ENCODE measurements around the gene MYZAP.

The MYZAP gene

GRCh38 chr15:57727031-57727430 lies 135.3 kb downstream of the MYZAP start:
- H3K36me3 ChIP-seq (ENCODE audit: control insufficient read depth in 2 of 2, insufficient read depth in 2 of 2, low read length in 2 of 2), result no peaks in the 10 kb centered on the region
- no peaks in the 10 kb centered on the region for H3K27me3 ChIP-seq (ENCODE audit: control insufficient read depth in 2 of 2, insufficient read depth in 2 of 2, low read length in 2 of 2)
- no peaks in the 10 kb centered on the region for H3K4me1 ChIP-seq (ENCODE audit: control insufficient read depth in 2 of 2, insufficient read depth in 2 of 2, low read length in 2 of 2)
- no peak overlapping the region for H3K4me3 ChIP-seq (ENCODE audit: low read length in 2 of 2)
- H3K9ac ChIP-seq (ENCODE audit: low read depth in 1 of 2, low read length in 2 of 2), result no peak overlapping the region
- no peak overlapping the region for H3K27ac ChIP-seq (ENCODE audit: low read depth in 2 of 2, low read length in 2 of 2)
- H3K9me3 ChIP-seq (ENCODE audit: control insufficient read depth in 2 of 2, low read length in 2 of 2), result no peaks in the 10 kb centered on the region

GRCh38 chr15:57728436-57728835 lies 136.7 kb downstream of the MYZAP start:
- no peak overlapping the region for H3K9ac ChIP-seq (ENCODE audit: low read depth in 1 of 2, low read length in 2 of 2)
- H3K27ac ChIP-seq (ENCODE audit: low read depth in 2 of 2, low read length in 2 of 2), result no peak overlapping the region
- H3K9me3 ChIP-seq (ENCODE audit: control insufficient read depth in 2 of 2, low read length in 2 of 2), result no peaks in the 10 kb centered on the region
- no peaks in the 10 kb centered on the region for H3K4me1 ChIP-seq (ENCODE audit: control insufficient read depth in 2 of 2, insufficient read depth in 2 of 2, low read length in 2 of 2)
- H3K27me3 ChIP-seq (ENCODE audit: control insufficient read depth in 2 of 2, insufficient read depth in 2 of 2, low read length in 2 of 2), result no peaks in the 10 kb centered on the region
- no peak overlapping the region for H3K4me3 ChIP-seq (ENCODE audit: low read length in 2 of 2)
- H3K36me3 ChIP-seq (ENCODE audit: control insufficient read depth in 2 of 2, insufficient read depth in 2 of 2, low read length in 2 of 2), result no peaks in the 10 kb centered on the region

GRCh38 chr15:57730876-57731275 lies 139.2 kb downstream of the MYZAP start:
- Histone ChIP-seq H3K27me3 (ENCODE audit: control insufficient read depth in 2 of 2, insufficient read depth in 2 of 2, low read length in 2 of 2) (no peaks in the 10 kb centered on the region), H3K36me3 (ENCODE audit: control insufficient read depth in 2 of 2, insufficient read depth in 2 of 2, low read length in 2 of 2) (no peaks in the 10 kb centered on the region), H3K27ac (ENCODE audit: low read depth in 2 of 2, low read length in 2 of 2) (no peak overlapping the region), H3K9me3 (ENCODE audit: control insufficient read depth in 2 of 2, low read length in 2 of 2) (no peaks in the 10 kb centered on the region), H3K9ac (ENCODE audit: low read depth in 1 of 2, low read length in 2 of 2) (no peak overlapping the region), H3K4me3 (ENCODE audit: low read length in 2 of 2) (no peak overlapping the region), H3K4me1 (ENCODE audit: control insufficient read depth in 2 of 2, insufficient read depth in 2 of 2, low read length in 2 of 2) (no peaks in the 10 kb centered on the region)

- Histone ChIP-seq H3K27ac (ENCODE audit: low read depth in 2 of 2, low read length in 2 of 2) (no peak overlapping the region), H3K4me3 (ENCODE audit: low read length in 2 of 2) (no peak overlapping the region), H3K9ac (ENCODE audit: low read depth in 1 of 2, low read length in 2 of 2) (no peak overlapping the region), H3K9me3 (ENCODE audit: control insufficient read depth in 2 of 2, low read length in 2 of 2) (no peaks in the 10 kb centered on the region), H3K36me3 (ENCODE audit: control insufficient read depth in 2 of 2, insufficient read depth in 2 of 2, low read length in 2 of 2) (no peaks in the 10 kb centered on the region), H3K4me1 (ENCODE audit: control insufficient read depth in 2 of 2, insufficient read depth in 2 of 2, low read length in 2 of 2) (no peaks in the 10 kb centered on the region), H3K27me3 (ENCODE audit: control insufficient read depth in 2 of 2, insufficient read depth in 2 of 2, low read length in 2 of 2) (no peaks in the 10 kb centered on the region)
These were observed 139.9 kb downstream of the MYZAP start for GRCh38 chr15:57731530-57732103.

GRCh38 chr15:57732526-57733331 lies 141.0 kb downstream of the MYZAP start:
- H3K27me3 ChIP-seq (ENCODE audit: control insufficient read depth in 2 of 2, insufficient read depth in 2 of 2, low read length in 2 of 2), result no peaks in the 10 kb centered on the region
- no peak overlapping the region for H3K4me3 ChIP-seq (ENCODE audit: low read length in 2 of 2)
- no peak overlapping the region for H3K9ac ChIP-seq (ENCODE audit: low read depth in 1 of 2, low read length in 2 of 2)
- no peaks in the 10 kb centered on the region for H3K9me3 ChIP-seq (ENCODE audit: control insufficient read depth in 2 of 2, low read length in 2 of 2)
- no peaks in the 10 kb centered on the region for H3K4me1 ChIP-seq (ENCODE audit: control insufficient read depth in 2 of 2, insufficient read depth in 2 of 2, low read length in 2 of 2)
- H3K27ac ChIP-seq (ENCODE audit: low read depth in 2 of 2, low read length in 2 of 2), result no peak overlapping the region
- H3K36me3 ChIP-seq (ENCODE audit: control insufficient read depth in 2 of 2, insufficient read depth in 2 of 2, low read length in 2 of 2), result no peaks in the 10 kb centered on the region

GRCh38 chr15:57734860-57735259 lies 143.2 kb downstream of the MYZAP start:
- Histone ChIP-seq H3K36me3 (ENCODE audit: control insufficient read depth in 2 of 2, insufficient read depth in 2 of 2, low read length in 2 of 2) (no peaks in the 10 kb centered on the region), H3K9me3 (ENCODE audit: control insufficient read depth in 2 of 2, low read length in 2 of 2) (no peaks in the 10 kb centered on the region), H3K9ac (ENCODE audit: low read depth in 1 of 2, low read length in 2 of 2) (no peak overlapping the region), H3K4me1 (ENCODE audit: control insufficient read depth in 2 of 2, insufficient read depth in 2 of 2, low read length in 2 of 2) (no peaks in the 10 kb centered on the region), H3K4me3 (ENCODE audit: low read length in 2 of 2) (no peak overlapping the region), H3K27me3 (ENCODE audit: control insufficient read depth in 2 of 2, insufficient read depth in 2 of 2, low read length in 2 of 2) (no peaks in the 10 kb centered on the region), H3K27ac (ENCODE audit: low read depth in 2 of 2, low read length in 2 of 2) (no peak overlapping the region)

Measured in mucosa of rectum (tissue), 2 donors.